ENCODE results near the gene LAMTOR2. TPM values are rescaled to one million over a fixed set of nuclear protein-coding genes. Genes with fewer than 3 reads are reported as not detected.

LAMTOR2 gene
- total and polyA plus RNA-seq, 9 of the 15 experiments (the other 6 are each of a cell fraction or from before 2014, with no cell fraction given): 39.0 to 161 (median 74.6) TPM

GRCh38 chr1:156054500-156055280, at the start of gene LAMTOR2 (continued):
- TF ChIP-seq ZBTB1 (CRISPR knock-in tag; IDR thresholded peaks at IDR 0.05; ENCODE audit: borderline replicate concordance, low read depth) (no peak), ZNF175 (CRISPR knock-in tag; IDR thresholded peaks at IDR 0.05; ENCODE audit: low read depth) (peak; percentile 81), ZNF239 (CRISPR knock-in tag; IDR thresholded peaks at IDR 0.05) (no peak), ARID1B (IDR thresholded peaks at IDR 0.05) (no peak), SPI1 (IDR thresholded peaks at IDR 0.05; ENCODE audit: borderline replicate concordance, low read depth, low read length) (peak; percentile 59; the same call in 1 of the 2 replicates), MXI1 (IDR thresholded peaks at IDR 0.05; ENCODE audit: low read depth, low read length) (peak; percentile 96), NKRF (IDR thresholded peaks at IDR 0.05; ENCODE audit: borderline replicate concordance) (peak; percentile 74), ZNF354B (CRISPR knock-in tag; IDR thresholded peaks at IDR 0.05) (no peak), CTBP1 (IDR thresholded peaks at IDR 0.05; ENCODE audit: borderline replicate concordance) (peak; percentile 36; the same call in 1 of the 2 replicates), BCLAF1 (IDR thresholded peaks at IDR 0.05; ENCODE audit: borderline replicate concordance in 1 of 2, control insufficient read depth in 1 of 2, low read depth in 2 of 2, low read length in 1 of 2) (peak in 1 of 2 experiments; percentile 84; a peak in 1 of 4 replicates), STAT6 (CRISPR knock-in tag; IDR thresholded peaks at IDR 0.05) (no peak), CHD2 (IDR thresholded peaks at IDR 0.05; ENCODE audit: low read depth, low read length) (peak; percentile 84), CHD4 (IDR thresholded peaks at IDR 0.05; ENCODE audit: insufficient read depth, insufficient replicate concordance, low read depth, low read length, poor library complexity, severe bottlenecking) (no peak), ASH1L (IDR thresholded peaks at IDR 0.05; ENCODE audit: borderline replicate concordance, low read depth, partially characterized antibody) (peak; percentile 56), DDX20 (tag; IDR thresholded peaks at IDR 0.05; ENCODE audit: low read depth) (no peak), ZNF280B (CRISPR knock-in tag; IDR thresholded peaks at IDR 0.05) (no peak), ATF7 (IDR thresholded peaks at IDR 0.05) (peak; percentile 82), TAF7 (tag; IDR thresholded peaks at IDR 0.05) (no peak)
